Vagina (tissue), 2 donors: ENCODE data around the gene LRRC4C. TPM values are rescaled to one million over a fixed set of nuclear protein-coding genes. Genes with fewer than 3 reads are reported as not detected.

ENCODE experiments used
- DNase-seq, 2 donors: peaks; one replicate each; pipeline ENCODE4 v3.0.0-alpha.2; 2017; ENCODE audit errors: extremely low spot score in 2 of 2
- H3K27ac ChIP-seq: fragments of 200-600 bp; sonication (generic); one replicate; pipeline ENCODE4 v1.5.1; 2019
- H3K27me3 ChIP-seq: fragments of 200-600 bp; sonication (generic); one replicate; pipeline ENCODE4 v1.5.1; 2019
- H3K36me3 ChIP-seq, 2 donors: fragments of 200-600 bp; sonication (generic); one replicate each; pipeline ENCODE4 v1.5.1; 2017 to 2019
- H3K4me1 ChIP-seq: fragments of 200-600 bp; sonication (generic); one replicate; pipeline ENCODE4 v1.5.1; 2019
- H3K4me3 ChIP-seq, 2 donors: fragments of 200-600 bp; sonication (generic); 1 replicate in 1 of 2; 2 replicates in 1 of 2; pipeline ENCODE4 v1.5.1; 2016 to 2019
- H3K9me3 ChIP-seq: fragments of 200-600 bp; sonication (generic); one replicate; pipeline ENCODE4 v1.5.1; 2019
- POLR2A ChIP-seq, 2 donors: fragments of 450-650 bp; IDR thresholded peaks; one replicate each; pipeline ENCODE4 v1.6.1; 2017; ENCODE audit warnings: antibody characterized with exemption in 2 of 2, mild to moderate bottlenecking in 2 of 2, moderate library complexity in 2 of 2
- POLR2AphosphoS5 ChIP-seq, 2 donors: sonication (generic); formaldehyde crosslinking; IDR thresholded peaks; one replicate each; pipeline ENCODE4 v1.9.0; 2017; ENCODE audit warnings: antibody characterized with exemption in 2 of 2, mild to moderate bottlenecking in 2 of 2, low read depth in 1 of 2; ENCODE audit not compliant: insufficient read depth in 1 of 2
- intact Hi-C: fragments of 100-400 bp; cut with DNase I; formaldehyde crosslinking; loops from one replicate; pipeline ENCODE4 v1.15.1; 2023
- total RNA-seq: library from RNA; depleted of rRNA; stranded (reverse); fragments of >200 nt; gene quantifications from one replicate; pipeline ENCODE4 v1.2.3, GENCODE V29; 2016
- TF ChIP-seq, protein P1 (sequence below), 3 experiments: fragments of 450-650 bp in 2 of 3; fragments of 200-600 bp in 1 of 3; sonication (generic) in 1 of 3; IDR thresholded peaks; one replicate each; pipeline ENCODE4 v1.5.1; 2017 to 2019; ENCODE audit warnings: antibody characterized with exemption in 3 of 3, mild to moderate bottlenecking in 2 of 3, moderate library complexity in 2 of 3

The LRRC4C gene
- total RNA-seq, 1 donor from 2014 or later, result 5.6 TPM

- TF ChIP-seq POLR2AphosphoS5 (IDR thresholded peaks at IDR 0.05; ENCODE audit: insufficient read depth in 1 of 2, low read depth in 1 of 2), result no peak
- TF ChIP-seq, protein P1, sequence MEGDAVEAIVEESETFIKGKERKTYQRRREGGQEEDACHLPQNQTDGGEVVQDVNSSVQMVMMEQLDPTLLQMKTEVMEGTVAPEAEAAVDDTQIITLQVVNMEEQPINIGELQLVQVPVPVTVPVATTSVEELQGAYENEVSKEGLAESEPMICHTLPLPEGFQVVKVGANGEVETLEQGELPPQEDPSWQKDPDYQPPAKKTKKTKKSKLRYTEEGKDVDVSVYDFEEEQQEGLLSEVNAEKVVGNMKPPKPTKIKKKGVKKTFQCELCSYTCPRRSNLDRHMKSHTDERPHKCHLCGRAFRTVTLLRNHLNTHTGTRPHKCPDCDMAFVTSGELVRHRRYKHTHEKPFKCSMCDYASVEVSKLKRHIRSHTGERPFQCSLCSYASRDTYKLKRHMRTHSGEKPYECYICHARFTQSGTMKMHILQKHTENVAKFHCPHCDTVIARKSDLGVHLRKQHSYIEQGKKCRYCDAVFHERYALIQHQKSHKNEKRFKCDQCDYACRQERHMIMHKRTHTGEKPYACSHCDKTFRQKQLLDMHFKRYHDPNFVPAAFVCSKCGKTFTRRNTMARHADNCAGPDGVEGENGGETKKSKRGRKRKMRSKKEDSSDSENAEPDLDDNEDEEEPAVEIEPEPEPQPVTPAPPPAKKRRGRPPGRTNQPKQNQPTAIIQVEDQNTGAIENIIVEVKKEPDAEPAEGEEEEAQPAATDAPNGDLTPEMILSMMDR (IDR thresholded peaks at IDR 0.05), result no peak
- TF ChIP-seq POLR2A (IDR thresholded peaks at IDR 0.05), result no peak
- intact Hi-C loops, result no loop called here
- Histone ChIP-seq H3K4me3 (no peak overlapping the region), H3K9me3 (no peaks in the 10 kb centered on the region), H3K27me3 (no peaks in the 10 kb centered on the region), H3K4me1 (no peaks in the 10 kb centered on the region), H3K36me3 (no peaks in the 10 kb centered on the region), H3K27ac (no peak overlapping the region)
- no peak for DNase-seq
Observed at GRCh38 chr11:40647295-40647694, 812.2 kb downstream of the LRRC4C start.

- no peaks in the 10 kb centered on the region for H3K36me3 ChIP-seq
- H3K4me3 ChIP-seq, result no peak overlapping the region
- no peaks in the 10 kb centered on the region for H3K9me3 ChIP-seq
- H3K4me1 ChIP-seq, result no peaks in the 10 kb centered on the region
- no peak for TF ChIP-seq POLR2A (IDR thresholded peaks at IDR 0.05)
- no peak for TF ChIP-seq POLR2AphosphoS5 (IDR thresholded peaks at IDR 0.05; ENCODE audit: insufficient read depth in 1 of 2, low read depth in 1 of 2)
- TF ChIP-seq, protein P1 (IDR thresholded peaks at IDR 0.05), result no peak
- DNase-seq, result no peak
- no peak overlapping the region for H3K27ac ChIP-seq
- H3K27me3 ChIP-seq, result no peaks in the 10 kb centered on the region
- intact Hi-C loops, result no loop called here
Observed at GRCh38 chr11:40642284-40642683, 817.2 kb downstream of the LRRC4C start.

DNA sequence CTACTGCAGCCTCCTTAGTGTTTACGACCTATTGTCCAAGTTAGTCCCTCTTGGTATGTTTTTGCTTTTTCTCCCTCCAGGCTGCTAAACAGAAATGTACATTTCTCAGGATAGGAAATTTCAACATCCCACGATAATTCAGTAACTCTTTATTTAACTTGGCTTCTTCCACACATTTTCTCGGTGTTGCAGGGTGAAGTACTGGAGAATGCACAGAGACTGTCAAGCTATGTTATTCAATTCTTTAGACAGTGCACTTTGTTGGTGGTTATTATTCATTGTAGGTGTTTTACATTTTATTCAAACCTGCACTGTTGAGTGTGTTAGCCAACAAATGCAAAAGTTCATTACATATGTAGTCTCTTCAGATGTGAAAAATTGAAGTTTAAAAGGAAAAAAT lies 839.8 kb downstream of the LRRC4C start:
- Histone ChIP-seq H3K9me3 (no peaks in the 10 kb centered on the region), H3K4me3 (no peak overlapping the region), H3K27ac (no peak overlapping the region), H3K4me1 (no peaks in the 10 kb centered on the region), H3K36me3 (no peaks in the 10 kb centered on the region), H3K27me3 (no peaks in the 10 kb centered on the region)
- no peak for TF ChIP-seq POLR2A (IDR thresholded peaks at IDR 0.05)
- TF ChIP-seq, protein P1 (IDR thresholded peaks at IDR 0.05), result no peak
- no peak for TF ChIP-seq POLR2AphosphoS5 (IDR thresholded peaks at IDR 0.05; ENCODE audit: insufficient read depth in 1 of 2, low read depth in 1 of 2)
- intact Hi-C loops, result no loop called here
- no peak for DNase-seq

DNA sequence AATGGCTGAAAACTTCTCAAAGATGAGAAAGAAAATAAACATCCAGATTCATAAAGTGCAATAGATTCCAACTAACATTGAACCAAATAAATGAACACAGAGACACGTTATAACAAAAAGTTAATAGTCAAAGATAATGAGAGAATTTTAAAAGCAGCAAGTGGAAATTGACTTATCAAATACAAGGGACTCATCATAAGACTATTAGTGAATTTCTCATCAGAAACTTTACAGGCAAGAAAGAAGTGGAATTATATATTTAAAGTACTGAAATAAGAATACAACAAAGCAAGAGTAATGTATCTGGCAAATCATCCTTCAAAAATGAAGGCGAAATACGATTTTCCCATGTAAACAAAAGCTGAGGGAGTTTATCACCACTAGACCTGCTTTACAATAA lies 852.7 kb downstream of the LRRC4C start:
- TF ChIP-seq POLR2AphosphoS5 (IDR thresholded peaks at IDR 0.05; ENCODE audit: insufficient read depth in 1 of 2, low read depth in 1 of 2) (no peak), POLR2A (IDR thresholded peaks at IDR 0.05) (no peak)
- TF ChIP-seq, protein P1 (IDR thresholded peaks at IDR 0.05), result no peak
- H3K4me3 ChIP-seq, result no peak overlapping the region
- H3K4me1 ChIP-seq, result no peaks in the 10 kb centered on the region
- intact Hi-C loops, result loop anchor here (10.0 kb wide), 1 partner anchor 1318 kb away; no protein-coding TSS in a partner anchor
- no peaks in the 10 kb centered on the region for H3K36me3 ChIP-seq
- H3K27me3 ChIP-seq, result no peaks in the 10 kb centered on the region
- H3K27ac ChIP-seq, result no peak overlapping the region
- H3K9me3 ChIP-seq, result no peaks in the 10 kb centered on the region
- no peak for DNase-seq

DNA sequence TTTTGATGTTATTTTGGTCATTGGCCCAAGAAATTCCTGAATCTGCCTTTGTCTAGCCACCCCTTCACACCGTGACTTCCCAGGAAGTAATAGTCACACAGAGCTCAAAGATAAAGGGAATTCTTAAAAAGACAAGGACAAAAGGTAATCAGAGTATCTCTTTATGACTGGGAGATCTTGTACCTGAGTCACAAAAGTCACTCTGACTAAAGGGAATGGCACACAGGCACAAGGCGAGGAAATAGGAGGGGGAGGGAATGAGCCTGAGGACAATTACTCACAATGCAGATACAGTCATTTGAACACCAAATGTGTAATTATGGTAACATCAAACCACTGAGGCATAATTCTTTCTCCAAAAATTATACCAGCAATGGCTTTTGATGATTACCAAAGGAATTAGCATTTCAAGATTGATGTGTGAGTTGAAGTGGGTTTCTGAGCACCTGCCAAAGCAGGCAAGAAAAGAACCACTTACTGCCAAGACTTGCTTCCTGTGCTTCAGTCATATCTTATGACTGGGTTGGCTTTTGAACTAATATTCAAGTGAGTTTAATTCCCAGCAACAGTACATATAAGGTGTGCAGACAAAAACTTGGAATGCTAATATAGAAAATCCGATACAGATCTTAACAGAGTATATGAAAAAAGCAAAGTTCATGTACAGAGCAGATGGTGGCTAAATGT lies 856.4 kb downstream of the LRRC4C start:
- no peak for DNase-seq
- Histone ChIP-seq H3K4me3 (no peak overlapping the region), H3K9me3 (no peaks in the 10 kb centered on the region), H3K36me3 (no peaks in the 10 kb centered on the region), H3K27ac (no peak overlapping the region), H3K4me1 (no peaks in the 10 kb centered on the region), H3K27me3 (no peaks in the 10 kb centered on the region)
- TF ChIP-seq POLR2AphosphoS5 (IDR thresholded peaks at IDR 0.05; ENCODE audit: insufficient read depth in 1 of 2, low read depth in 1 of 2), result no peak
- TF ChIP-seq, protein P1 (IDR thresholded peaks at IDR 0.05), result no peak
- TF ChIP-seq POLR2A (IDR thresholded peaks at IDR 0.05), result no peak
- intact Hi-C loops, result loop anchor here (10.0 kb wide), 1 partner anchor 1322 kb away; no protein-coding TSS in a partner anchor
